Skeletal muscle tissue (tissue), 4 donors: ENCODE data around the gene VPS50. TPM values are rescaled to one million over a fixed set of nuclear protein-coding genes. Genes with fewer than 3 reads are reported as not detected.
"Not testable (repeated sequence)": the region's sequence is repeated elsewhere in the genome, so short reads cannot be mapped to it uniquely, and the experiment has no call there.

Experiments
- H3K27ac ChIP-seq: one replicate; pipeline ENCODE4 v1.7.0; 2013; ENCODE audit warnings: mild to moderate bottlenecking, low read depth, low read length, inconsistent platforms
- H3K27me3 ChIP-seq, 3 donors: one replicate each; pipeline ENCODE4 v1.7.0; 2013; ENCODE audit warnings: low read length in 3 of 3; ENCODE audit not compliant: control insufficient read depth in 3 of 3, insufficient read depth in 3 of 3
- H3K36me3 ChIP-seq, 3 donors: one replicate each; pipeline ENCODE4 v1.7.0; 2013; ENCODE audit warnings: low read length in 3 of 3; ENCODE audit not compliant: control insufficient read depth in 3 of 3, insufficient read depth in 3 of 3
- H3K4me1 ChIP-seq, 3 donors: one replicate each; pipeline ENCODE4 v1.7.0; 2013; ENCODE audit warnings: low read length in 3 of 3, mild to moderate bottlenecking in 3 of 3; ENCODE audit not compliant: control insufficient read depth in 3 of 3, insufficient read depth in 3 of 3
- H3K4me3 ChIP-seq, 3 donors: one replicate each; pipeline ENCODE4 v1.7.0; 2013; ENCODE audit warnings: low read length in 3 of 3
- H3K9ac ChIP-seq, 3 donors: one replicate each; pipeline ENCODE4 v1.7.0; 2013; ENCODE audit warnings: low read length in 3 of 3, mild to moderate bottlenecking in 3 of 3, moderate library complexity in 2 of 3, low read depth in 1 of 3
- H3K9me3 ChIP-seq, 3 donors: one replicate each; pipeline ENCODE4 v1.7.0; 2013; ENCODE audit warnings: low read length in 3 of 3; ENCODE audit not compliant: control insufficient read depth in 3 of 3
- total RNA-seq: library from RNA; depleted of rRNA; stranded (reverse); fragments of >200 nt; gene quantifications from one replicate; pipeline ENCODE4 v1.2.3, GENCODE V29; 2014
- donor health status: Osteomylitis.

VPS50 gene
- total RNA-seq, 1 donor from 2014 or later = 47.0 TPM

DNA sequence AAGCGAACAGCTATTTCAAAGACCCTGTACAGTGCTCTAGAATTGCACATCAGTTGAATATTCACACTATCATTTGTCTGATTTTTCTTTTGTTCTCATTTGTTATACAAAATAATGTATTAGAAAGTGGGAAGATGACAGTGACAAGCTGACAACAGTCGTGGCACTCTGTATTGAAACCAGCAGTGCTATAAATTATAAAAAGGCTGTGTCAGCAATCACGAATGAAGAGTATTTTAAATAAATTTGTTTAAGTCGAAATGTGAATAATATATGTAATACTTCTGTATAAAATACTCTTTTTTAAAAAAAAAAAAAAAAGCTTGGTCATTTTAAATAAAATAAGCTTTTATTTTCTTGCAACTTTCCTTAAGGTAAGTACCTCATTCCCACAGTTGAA, 122.6 kb downstream of the VPS50 start:
- Histone ChIP-seq H3K4me1 (no peaks in the 10 kb centered on the region), H3K27me3 (no peaks in the 10 kb centered on the region), H3K4me3 (no peak overlapping the region), H3K36me3 (peaks cover 3 to 16% (median 15%) of the 10 kb centered on the region in 3 donors), H3K9me3 (no peaks in the 10 kb centered on the region), H3K9ac (no peak overlapping the region), H3K27ac (no peak overlapping the region)

DNA sequence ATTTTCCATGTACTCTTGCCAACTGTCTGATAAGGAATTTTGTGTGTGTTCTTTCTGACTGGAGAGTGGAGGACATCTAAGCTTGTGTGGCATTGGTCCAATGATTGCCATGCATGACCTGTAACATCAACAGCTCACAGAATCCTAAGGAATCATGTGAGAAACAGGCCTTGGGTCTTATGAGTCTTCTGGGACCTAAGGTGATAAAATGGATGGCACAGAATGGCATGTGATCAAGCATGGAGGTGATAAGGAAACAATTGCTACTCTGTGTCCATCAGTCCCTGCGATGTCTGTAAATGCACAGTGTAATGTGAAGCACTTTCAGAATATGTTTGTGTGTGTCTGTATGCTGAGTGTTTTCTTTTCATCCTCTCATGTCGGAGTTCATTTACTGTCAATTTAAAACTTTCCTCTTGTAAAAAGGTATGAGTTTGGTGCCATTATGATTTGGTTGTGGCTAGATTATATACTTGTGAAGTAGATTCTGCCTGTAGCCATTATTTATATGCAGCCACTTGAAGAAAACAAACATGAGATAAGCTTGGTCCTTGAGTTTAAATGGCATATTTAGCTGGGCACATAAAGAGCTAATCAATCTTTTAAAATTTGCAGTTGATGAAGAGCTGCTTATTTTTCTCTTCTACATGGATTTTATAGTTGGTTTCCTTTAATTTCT, 127.5 kb downstream of the VPS50 start:
- H3K27me3 ChIP-seq = no peaks in the 10 kb centered on the region

DNA sequence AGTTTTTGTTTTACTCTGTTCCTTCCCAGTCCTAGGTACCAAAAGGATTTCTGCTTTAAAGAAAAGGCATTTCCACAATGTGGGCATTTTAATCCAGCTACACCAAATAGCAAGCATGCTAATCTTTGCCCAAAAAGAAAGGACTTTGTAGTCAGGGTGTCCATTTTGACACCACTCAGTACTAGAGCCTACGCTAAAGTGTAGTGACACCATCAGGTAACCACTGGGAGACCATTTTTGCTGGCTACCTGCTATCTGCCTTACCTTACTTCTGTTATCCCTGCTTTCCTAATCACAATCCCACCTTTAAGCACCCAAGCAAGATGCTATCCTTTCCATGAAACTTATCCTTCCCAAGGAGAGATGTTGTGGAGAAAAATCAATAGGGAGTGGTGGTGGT, 129.7 kb downstream of the VPS50 start:
- Histone ChIP-seq H3K36me3 (peaks cover 0 to 4% (median 3%) of the 10 kb centered on the region in 3 donors), H3K9me3 (no peaks in the 10 kb centered on the region), H3K27ac (no peak overlapping the region), H3K27me3 (no peaks in the 10 kb centered on the region), H3K4me1 (no peaks in the 10 kb centered on the region), H3K9ac (no peak overlapping the region), H3K4me3 (no peak overlapping the region)

More for the DNA sequence above, 127.5 kb downstream of the VPS50 start:
- Histone ChIP-seq H3K4me1 (no peaks in the 10 kb centered on the region), H3K27ac (no peak overlapping the region), H3K9ac (no peak overlapping the region), H3K9me3 (no peaks in the 10 kb centered on the region), H3K36me3 (peaks cover 3 to 7% (median 5%) of the 10 kb centered on the region in 3 donors), H3K4me3 (no peak overlapping the region)

DNA sequence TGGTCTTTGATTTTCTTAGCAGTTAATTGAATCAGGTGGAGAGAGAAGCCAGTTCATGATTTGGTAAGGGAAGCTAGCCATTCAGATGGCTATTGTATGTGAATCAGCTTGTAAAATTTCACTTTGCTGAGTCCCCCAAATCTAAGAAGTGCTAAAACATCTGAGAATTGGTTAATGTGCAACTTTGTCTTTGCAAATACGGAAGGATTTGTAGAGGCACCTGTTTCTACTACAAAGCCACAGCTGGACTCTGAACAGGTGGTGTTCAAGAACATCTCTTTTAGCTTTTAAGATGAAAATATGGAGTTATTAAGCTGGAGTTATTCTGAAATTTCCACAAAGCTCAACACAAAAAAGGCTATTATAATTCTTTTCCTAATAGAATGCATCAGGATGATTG, 132.6 kb downstream of the VPS50 start:
- Histone ChIP-seq H3K36me3 (no peaks in the 10 kb centered on the region), H3K27ac (no peak overlapping the region), H3K27me3 (no peaks in the 10 kb centered on the region), H3K9me3 (no peaks in the 10 kb centered on the region), H3K4me1 (no peaks in the 10 kb centered on the region), H3K4me3 (no peak overlapping the region), H3K9ac (no peak overlapping the region)

DNA sequence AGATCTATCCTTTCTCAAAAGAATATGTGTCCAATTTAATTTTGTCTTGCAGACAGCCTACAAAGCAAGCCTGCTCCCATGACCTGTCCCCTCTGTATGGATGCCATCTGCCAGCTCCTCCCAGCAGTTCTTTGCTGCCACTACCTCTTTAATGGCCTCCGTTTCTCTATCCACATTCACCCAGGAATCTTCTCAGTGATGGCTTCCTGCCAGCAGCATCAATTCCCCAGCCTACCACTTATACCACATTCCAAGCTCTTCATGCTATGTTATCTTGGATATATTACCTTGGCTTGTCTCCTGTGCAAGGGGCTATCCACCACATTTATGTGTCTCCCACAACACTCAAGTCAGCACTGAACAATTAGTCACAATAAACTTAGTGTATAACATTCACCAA, 133.2 kb downstream of the VPS50 start:
- no peaks in the 10 kb centered on the region for H3K36me3 ChIP-seq
- H3K9me3 ChIP-seq = no peaks in the 10 kb centered on the region
- no peaks in the 10 kb centered on the region for H3K4me1 ChIP-seq
- no peaks in the 10 kb centered on the region for H3K27me3 ChIP-seq
- no peak overlapping the region for H3K4me3 ChIP-seq
- H3K9ac ChIP-seq = no peak overlapping the region
- H3K27ac ChIP-seq = no peak overlapping the region

DNA sequence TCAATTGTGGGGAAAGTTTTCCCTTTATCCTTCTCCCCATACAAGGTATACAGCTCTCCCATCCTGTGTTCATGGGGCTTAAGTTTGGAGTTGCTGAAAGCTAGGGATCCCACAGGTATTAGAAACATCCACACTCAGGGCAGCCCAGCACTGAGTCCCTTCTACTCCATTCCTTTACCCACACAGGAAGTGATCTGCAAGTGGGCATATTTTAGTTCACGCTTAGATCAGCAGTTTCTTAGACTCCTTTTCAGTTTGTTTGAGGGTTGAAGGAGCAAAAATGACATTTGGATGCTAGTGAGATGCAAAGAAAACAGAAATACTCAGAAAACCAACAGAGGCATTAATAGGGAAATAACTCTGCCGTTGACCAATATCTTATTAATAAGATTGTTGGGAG, 134.7 kb downstream of the VPS50 start:
- Histone ChIP-seq H3K27ac (no peak overlapping the region), H3K4me1 (no peaks in the 10 kb centered on the region), H3K9ac (no peak overlapping the region), H3K9me3 (no peaks in the 10 kb centered on the region), H3K36me3 (no peaks in the 10 kb centered on the region), H3K27me3 (no peaks in the 10 kb centered on the region), H3K4me3 (no peak overlapping the region)

DNA sequence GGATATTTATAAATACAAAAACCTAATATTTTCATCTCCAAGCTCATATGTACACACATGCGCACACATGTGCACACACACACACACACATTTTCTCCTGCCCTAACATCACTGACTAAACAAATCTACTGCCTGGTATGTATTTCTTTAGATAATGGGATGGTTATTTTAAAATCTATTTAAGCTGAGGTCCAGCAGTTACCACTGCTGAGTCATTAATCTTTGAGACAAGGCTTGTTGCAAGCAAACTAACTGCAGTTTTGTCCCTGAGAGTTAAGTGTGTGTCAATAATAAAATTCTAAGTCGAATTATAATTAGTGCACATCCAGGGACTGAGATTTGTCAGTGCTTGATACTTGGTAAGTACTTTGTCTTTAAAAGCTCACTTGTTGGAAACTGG, 135.1 kb downstream of the VPS50 start:
- Histone ChIP-seq H3K27ac (no peak overlapping the region), H3K9ac (no peak overlapping the region), H3K9me3 (no peaks in the 10 kb centered on the region), H3K4me1 (no peaks in the 10 kb centered on the region), H3K36me3 (no peaks in the 10 kb centered on the region), H3K4me3 (no peak overlapping the region), H3K27me3 (no peaks in the 10 kb centered on the region)

DNA sequence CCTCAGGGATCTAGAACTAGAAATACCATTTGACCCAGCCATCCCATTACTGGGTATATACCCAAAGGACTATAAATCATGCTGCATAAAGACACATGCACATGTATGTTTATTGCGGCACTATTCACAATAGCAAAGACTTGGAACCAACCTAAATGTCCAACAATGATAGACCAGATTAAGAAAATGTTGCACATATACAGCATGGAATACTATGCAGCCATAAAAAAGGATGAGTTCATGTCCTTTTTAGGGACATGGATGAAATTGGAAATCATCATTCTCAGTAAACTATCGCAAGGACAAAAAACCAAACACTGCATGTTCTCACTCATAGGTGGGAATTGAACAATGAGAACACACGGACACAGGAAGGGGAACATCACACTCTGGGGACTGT, 138.8 kb downstream of the VPS50 start:
- not testable (repeated sequence) for H3K9ac ChIP-seq, H3K27me3 ChIP-seq, H3K9me3 ChIP-seq, H3K27ac ChIP-seq, H3K36me3 ChIP-seq, H3K4me3 ChIP-seq, H3K4me1 ChIP-seq

DNA sequence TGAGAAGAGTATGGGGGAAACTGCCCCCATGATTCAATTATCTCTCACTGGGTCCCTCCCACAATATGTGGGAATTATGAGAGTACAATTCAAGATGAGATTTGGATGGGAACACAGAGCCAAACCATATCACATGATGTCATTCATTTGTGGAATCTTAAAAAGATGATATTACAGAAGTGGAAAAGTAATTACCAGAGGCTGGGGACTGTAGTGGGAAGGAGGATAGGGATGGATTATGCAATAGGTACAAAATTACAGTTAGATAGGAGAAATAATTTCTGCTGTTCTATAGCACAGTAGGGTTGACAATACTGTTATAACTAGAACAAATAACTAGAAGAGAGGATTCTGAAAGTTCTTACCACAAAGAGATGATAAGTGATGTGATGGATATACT, 141.4 kb downstream of the VPS50 start:
- H3K9ac ChIP-seq = no peak overlapping the region
- no peak overlapping the region for H3K27ac ChIP-seq
- no peaks in the 10 kb centered on the region for H3K27me3 ChIP-seq
- H3K4me1 ChIP-seq = no peaks in the 10 kb centered on the region
- H3K4me3 ChIP-seq = no peak overlapping the region
- H3K9me3 ChIP-seq = no peaks in the 10 kb centered on the region
- no peaks in the 10 kb centered on the region for H3K36me3 ChIP-seq

DNA sequence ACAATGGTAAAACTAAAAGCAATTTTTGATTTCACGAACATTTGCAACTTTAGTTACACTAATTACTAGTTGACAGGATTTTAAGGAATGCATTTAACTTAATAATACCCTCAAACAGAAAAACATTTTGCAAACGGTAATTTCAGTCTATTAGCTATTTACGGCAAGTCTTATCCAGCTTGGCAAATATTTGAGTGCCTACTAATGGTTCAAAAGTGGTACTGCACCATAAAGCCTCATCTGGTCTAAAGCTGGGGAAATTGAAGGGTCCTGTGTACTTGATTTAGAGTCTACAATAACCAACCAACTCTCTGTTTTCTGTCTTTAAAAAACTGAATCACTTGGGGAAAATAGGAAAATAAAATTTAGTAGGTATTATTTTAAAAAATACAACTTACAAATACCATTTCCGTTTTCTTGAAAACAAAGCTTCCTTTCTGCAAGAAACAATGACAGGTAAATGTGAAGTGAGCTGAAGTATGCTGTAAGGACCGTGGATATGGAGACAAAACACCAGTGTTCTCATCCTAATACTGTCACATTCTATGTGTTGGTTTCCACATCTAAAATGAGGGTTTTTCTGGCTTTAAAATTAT, 142.3 kb downstream of the VPS50 start:
- no peak overlapping the region for H3K9ac ChIP-seq
- H3K4me1 ChIP-seq = no peaks in the 10 kb centered on the region
- H3K27me3 ChIP-seq = no peaks in the 10 kb centered on the region
- no peak overlapping the region for H3K4me3 ChIP-seq
- no peak overlapping the region for H3K27ac ChIP-seq
- no peaks in the 10 kb centered on the region for H3K9me3 ChIP-seq
- H3K36me3 ChIP-seq = no peaks in the 10 kb centered on the region
